AG10803 (cell line): ENCODE results near the gene ATXN7L1.

Source experiments
- DNase-seq: peaks from one replicate; pipeline ENCODE4 v3.0.0; 2010; ENCODE audit warnings: low read depth
- H3K4me3 ChIP-seq: 2 replicates; pipeline ENCODE4 v1.5.1; 2011; ENCODE audit warnings: mild to moderate bottlenecking, low read length, control low read depth
- TF ChIP-seq, protein P1 (sequence below): conservative IDR thresholded peaks from 2 replicates; pipeline ENCODE4 v1.5.1; 2011; ENCODE audit warnings: mild to moderate bottlenecking, low read length, control low read depth, inconsistent platforms

The ATXN7L1 gene

DNA sequence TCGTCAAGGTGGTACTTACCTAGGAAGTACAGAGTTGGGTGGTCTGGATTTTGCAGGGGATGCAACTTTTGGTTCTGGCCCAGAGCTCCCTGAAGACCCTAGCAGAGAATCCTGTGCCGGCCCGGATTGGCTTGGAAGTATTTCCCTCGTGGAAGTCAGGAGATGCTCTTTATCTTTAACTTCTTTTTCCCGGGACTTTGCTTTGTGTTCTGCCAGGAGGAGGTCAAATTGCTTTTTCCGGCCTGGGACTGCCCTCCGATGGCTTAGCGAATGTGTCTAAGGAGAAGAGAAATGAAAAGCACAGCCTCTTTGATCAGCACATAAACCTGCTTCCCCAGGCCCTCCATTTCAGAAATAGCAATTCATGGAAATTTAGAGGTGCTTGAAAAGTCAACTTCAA lies 238.1 kb downstream of the ATXN7L1 start:
- TF ChIP-seq, protein P1, sequence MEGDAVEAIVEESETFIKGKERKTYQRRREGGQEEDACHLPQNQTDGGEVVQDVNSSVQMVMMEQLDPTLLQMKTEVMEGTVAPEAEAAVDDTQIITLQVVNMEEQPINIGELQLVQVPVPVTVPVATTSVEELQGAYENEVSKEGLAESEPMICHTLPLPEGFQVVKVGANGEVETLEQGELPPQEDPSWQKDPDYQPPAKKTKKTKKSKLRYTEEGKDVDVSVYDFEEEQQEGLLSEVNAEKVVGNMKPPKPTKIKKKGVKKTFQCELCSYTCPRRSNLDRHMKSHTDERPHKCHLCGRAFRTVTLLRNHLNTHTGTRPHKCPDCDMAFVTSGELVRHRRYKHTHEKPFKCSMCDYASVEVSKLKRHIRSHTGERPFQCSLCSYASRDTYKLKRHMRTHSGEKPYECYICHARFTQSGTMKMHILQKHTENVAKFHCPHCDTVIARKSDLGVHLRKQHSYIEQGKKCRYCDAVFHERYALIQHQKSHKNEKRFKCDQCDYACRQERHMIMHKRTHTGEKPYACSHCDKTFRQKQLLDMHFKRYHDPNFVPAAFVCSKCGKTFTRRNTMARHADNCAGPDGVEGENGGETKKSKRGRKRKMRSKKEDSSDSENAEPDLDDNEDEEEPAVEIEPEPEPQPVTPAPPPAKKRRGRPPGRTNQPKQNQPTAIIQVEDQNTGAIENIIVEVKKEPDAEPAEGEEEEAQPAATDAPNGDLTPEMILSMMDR, result no peak
- H3K4me3 ChIP-seq, result no peak overlapping the region
- no peak for DNase-seq

- TF ChIP-seq, protein P1, result no peak
- no peak overlapping the region for H3K4me3 ChIP-seq
- DNase-seq, result no peak
These were observed 238.6 kb downstream of the ATXN7L1 start for GRCh38 chr7:105637755-105638154.

- TF ChIP-seq, protein P1, result no peak
- DNase-seq, result no peak
- H3K4me3 ChIP-seq, result no peak overlapping the region
These were observed 239.4 kb downstream of the ATXN7L1 start for GRCh38 chr7:105636982-105637381.

GRCh38 chr7:105635197-105635596 lies 241.2 kb downstream of the ATXN7L1 start:
- H3K4me3 ChIP-seq, result no peak overlapping the region
- TF ChIP-seq, protein P1, result no peak
- no peak for DNase-seq

GRCh38 chr7:105625986-105626385 lies 250.4 kb downstream of the ATXN7L1 start:
- no peak for DNase-seq
- no peak overlapping the region for H3K4me3 ChIP-seq
- TF ChIP-seq, protein P1, result no peak

GRCh38 chr7:105623906-105624305 lies 252.5 kb downstream of the ATXN7L1 start:
- no peak overlapping the region for H3K4me3 ChIP-seq
- no peak for DNase-seq
- TF ChIP-seq, protein P1, result no peak

DNA sequence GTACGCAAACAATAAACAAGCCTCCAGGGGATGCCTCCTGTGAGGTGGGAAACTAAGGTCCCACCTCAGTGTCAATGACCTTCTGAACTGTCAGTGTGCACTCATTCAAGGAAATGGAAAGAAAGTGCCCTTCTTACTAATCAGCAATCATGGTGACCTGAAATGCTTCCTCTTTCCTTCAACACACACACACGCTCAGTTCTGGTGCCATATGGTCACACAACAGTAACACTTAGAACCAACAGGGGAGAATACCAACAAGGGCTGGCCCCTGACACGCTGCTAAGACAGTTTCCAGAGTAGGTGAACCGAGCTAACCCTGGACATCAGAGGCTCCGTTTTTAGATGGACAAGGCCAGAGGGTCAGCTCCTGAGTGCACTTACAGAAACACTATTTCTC lies 253.0 kb downstream of the ATXN7L1 start:
- TF ChIP-seq, protein P1, result no peak
- no peak overlapping the region for H3K4me3 ChIP-seq
- no peak for DNase-seq
